ENCODE results near the gene PDE11A. TPM values are rescaled to one million over a fixed set of nuclear protein-coding genes. Genes with fewer than 3 reads are reported as not detected.

The PDE11A gene
- total and polyA plus RNA-seq, 9 donors = 0.15 to 2.0 (median 0.42) TPM; not detected in 1

GRCh38 chr2:178114462-178114861 is 41.9 kb upstream of the PDE11A start:
- WGBS, 3 donors = 83 to 90% (median 86%) methylated on average over 2 of the region's 2 CpGs
- H3K27me3 ChIP-seq = no peaks in the 10 kb centered on the region
- H3K36me3 ChIP-seq = no peaks in the 10 kb centered on the region
- H3K27ac ChIP-seq = no peak overlapping the region
- TF ChIP-seq, protein P1, sequence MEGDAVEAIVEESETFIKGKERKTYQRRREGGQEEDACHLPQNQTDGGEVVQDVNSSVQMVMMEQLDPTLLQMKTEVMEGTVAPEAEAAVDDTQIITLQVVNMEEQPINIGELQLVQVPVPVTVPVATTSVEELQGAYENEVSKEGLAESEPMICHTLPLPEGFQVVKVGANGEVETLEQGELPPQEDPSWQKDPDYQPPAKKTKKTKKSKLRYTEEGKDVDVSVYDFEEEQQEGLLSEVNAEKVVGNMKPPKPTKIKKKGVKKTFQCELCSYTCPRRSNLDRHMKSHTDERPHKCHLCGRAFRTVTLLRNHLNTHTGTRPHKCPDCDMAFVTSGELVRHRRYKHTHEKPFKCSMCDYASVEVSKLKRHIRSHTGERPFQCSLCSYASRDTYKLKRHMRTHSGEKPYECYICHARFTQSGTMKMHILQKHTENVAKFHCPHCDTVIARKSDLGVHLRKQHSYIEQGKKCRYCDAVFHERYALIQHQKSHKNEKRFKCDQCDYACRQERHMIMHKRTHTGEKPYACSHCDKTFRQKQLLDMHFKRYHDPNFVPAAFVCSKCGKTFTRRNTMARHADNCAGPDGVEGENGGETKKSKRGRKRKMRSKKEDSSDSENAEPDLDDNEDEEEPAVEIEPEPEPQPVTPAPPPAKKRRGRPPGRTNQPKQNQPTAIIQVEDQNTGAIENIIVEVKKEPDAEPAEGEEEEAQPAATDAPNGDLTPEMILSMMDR (IDR thresholded peaks at IDR 0.05) = no peak
- no peak for TF ChIP-seq EP300 (IDR thresholded peaks at IDR 0.05)
- no peak for TF ChIP-seq POLR2A (IDR thresholded peaks at IDR 0.05)
- peaks cover 2% of the 10 kb centered on the region for H3K4me1 ChIP-seq (ENCODE audit: insufficient read depth)
- no peak for DNase-seq
- intact Hi-C loops (cut with DNase I) = loop anchor here in 2 of 4 donors (10.0 kb wide), 1 partner anchor 300 kb away; no protein-coding TSS in a partner anchor
- H3K4me3 ChIP-seq = no peak overlapping the region
- H3K9me3 ChIP-seq = no peaks in the 10 kb centered on the region

DNA sequence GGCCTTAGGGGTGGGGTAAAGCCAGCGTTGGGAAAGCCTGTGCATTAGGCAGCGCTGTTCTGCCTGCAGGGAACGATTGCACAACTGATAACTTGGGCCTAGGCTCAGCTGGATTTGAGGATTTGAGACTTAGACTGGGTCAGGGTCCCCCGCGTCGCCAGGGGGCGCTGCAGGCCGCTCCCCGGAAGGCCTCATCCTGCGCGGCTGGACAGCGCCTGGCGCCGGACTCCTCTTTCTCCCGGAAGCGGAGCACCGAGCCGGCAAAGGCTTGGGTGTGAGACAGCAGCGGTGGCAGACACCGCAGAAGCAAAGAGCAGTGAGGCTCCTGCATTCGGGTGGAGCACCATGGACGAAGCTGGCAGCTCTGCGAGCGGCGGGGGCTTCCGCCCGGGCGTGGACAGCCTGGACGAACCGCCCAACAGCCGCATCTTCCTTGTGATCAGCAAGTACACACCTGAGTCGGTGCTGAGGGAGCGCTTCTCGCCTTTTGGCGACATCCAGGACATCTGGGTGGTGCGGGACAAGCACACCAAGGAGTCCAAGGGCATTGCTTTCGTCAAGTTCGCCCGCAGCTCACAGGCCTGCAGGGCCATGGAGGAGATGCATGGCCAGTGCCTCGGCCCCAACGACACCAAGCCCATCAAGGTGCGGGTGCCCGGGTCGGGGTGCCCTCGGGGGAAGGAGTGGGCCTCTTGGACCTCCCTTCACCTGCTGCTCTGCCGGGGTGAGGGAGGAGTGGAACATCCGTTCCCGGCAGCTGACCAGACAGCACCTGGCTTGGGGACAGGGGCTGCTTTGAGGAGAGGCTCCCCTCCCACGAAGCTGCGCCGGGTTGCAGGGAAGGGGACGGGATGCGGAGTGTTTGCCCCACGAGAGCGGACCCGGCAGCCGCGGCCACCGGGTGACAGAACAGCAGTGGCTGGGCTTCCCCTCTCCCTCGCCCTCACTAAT is 39.9 kb upstream of the PDE11A start, which contains the start of gene RBM45:
TSS of gene RBM45 (plus strand) at position 236 of the 951 bp plus-strand sequence. CDS start at position 346, 110 bp downstream.
- Histone ChIP-seq H3K27me3 (no peaks in the 10 kb centered on the region), H3K9me3 (no peaks in the 10 kb centered on the region), H3K4me3 (peak within 1 kb of the TSS; percentile 65), H3K27ac (peak within 1 kb of the TSS in 1 of 2 donors; percentile 60), H3K36me3 (no peaks in the 10 kb centered on the region), H3K4me1 (ENCODE audit: insufficient read depth) (peaks cover 2% of the 10 kb centered on the region)
- peak; percentile 84 to 94 (median 90) for DNase-seq
- 0% methylated on average over 48 to 60 of the region's 60 CpGs for WGBS, 3 donors
- TF ChIP-seq, protein P1 (IDR thresholded peaks at IDR 0.05) = peak; percentile 83 to 99 (median 87)
- TF ChIP-seq EP300 (IDR thresholded peaks at IDR 0.05) = no peak
- intact Hi-C loops (cut with DNase I) = loop anchor here in 2 of 4 donors (10.0 kb wide), 1 partner anchor 302 kb away; no protein-coding TSS in a partner anchor

DNA sequence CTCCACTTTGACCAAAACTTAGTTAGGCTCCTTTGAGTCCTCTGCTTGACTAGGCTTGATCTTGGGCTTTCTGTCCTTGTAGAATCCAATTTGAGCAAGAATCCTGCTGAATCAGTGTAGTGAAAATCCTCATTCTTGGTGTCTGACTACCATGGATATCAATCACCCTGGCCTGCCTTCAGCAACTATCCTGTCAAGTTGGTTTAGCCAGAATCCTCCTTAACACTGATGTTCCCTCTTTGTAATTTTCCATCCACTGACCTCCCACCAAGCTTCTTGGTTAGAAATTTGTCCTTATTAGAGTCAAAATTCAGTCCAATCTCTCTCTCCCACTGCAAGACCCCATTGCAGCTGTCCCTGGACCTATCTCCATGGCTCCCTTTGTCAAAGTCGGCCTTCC is 39.2 kb upstream of the PDE11A start:
- TF ChIP-seq, protein P1 (IDR thresholded peaks at IDR 0.05) = no peak
- TF ChIP-seq EP300 (IDR thresholded peaks at IDR 0.05) (no peak), POLR2A (IDR thresholded peaks at IDR 0.05) (no peak)
- intact Hi-C loops (cut with DNase I) = loop anchor here in 2 of 4 donors (10.0 kb wide), 1 partner anchor 303 kb away; no protein-coding TSS in a partner anchor
- Histone ChIP-seq H3K9me3 (no peaks in the 10 kb centered on the region), H3K4me1 (ENCODE audit: insufficient read depth) (peaks cover 2% of the 10 kb centered on the region), H3K27me3 (no peaks in the 10 kb centered on the region), H3K4me3 (no peak overlapping the region), H3K27ac (no peak overlapping the region), H3K36me3 (no peaks in the 10 kb centered on the region)
- no peak for DNase-seq
- WGBS, 3 donors = 94 to 99% (median 96%) methylated on average over 1 of the region's 1 CpG

DNA sequence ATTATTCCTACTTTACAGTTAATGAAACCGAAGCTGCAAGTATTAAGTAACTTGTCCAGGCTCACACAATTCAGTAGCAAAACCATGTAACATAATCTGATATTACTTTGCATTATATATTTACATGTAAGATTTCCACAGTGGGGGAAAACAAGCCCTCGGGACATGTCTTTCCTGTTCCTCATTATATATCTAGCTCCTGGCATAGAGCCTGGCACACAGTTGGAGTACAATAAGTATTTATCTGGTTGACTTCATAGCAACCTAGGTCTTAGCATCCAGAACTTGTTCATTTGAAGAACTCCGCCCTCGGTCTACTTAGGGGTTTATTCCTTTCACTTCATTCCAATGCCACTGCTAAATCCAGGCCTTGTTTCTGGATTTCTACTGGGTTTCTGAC is 38.1 kb upstream of the PDE11A start:
- DNase-seq = no peak
- Histone ChIP-seq H3K36me3 (no peaks in the 10 kb centered on the region), H3K4me3 (no peak overlapping the region), H3K27me3 (no peaks in the 10 kb centered on the region), H3K27ac (no peak overlapping the region), H3K4me1 (ENCODE audit: insufficient read depth) (peaks cover 2% of the 10 kb centered on the region), H3K9me3 (no peaks in the 10 kb centered on the region)
- no peak for TF ChIP-seq POLR2A (IDR thresholded peaks at IDR 0.05)
- TF ChIP-seq EP300 (IDR thresholded peaks at IDR 0.05) = no peak
- TF ChIP-seq, protein P1 (IDR thresholded peaks at IDR 0.05) = no peak
- intact Hi-C loops (cut with DNase I) = loop anchor here in 2 of 4 donors (10.0 kb wide), 1 partner anchor 304 kb away; no protein-coding TSS in a partner anchor
- 79 to 84% (median 82%) methylated on average over 4 of the region's 4 CpGs for WGBS, 3 donors
